ENCODE measurements around the gene FAM222B. TPM values are rescaled to one million over a fixed set of nuclear protein-coding genes. Genes with fewer than 3 reads are reported as not detected.
"Not testable (repeated sequence)": the region's sequence is repeated elsewhere in the genome, so short reads cannot be mapped to it uniquely, and the experiment has no call there.

FAM222B gene
- total and polyA plus RNA-seq, 2 of the 4 experiments (the other 2 are of a cell fraction), result 2.5 to 10.8 TPM

GRCh38 chr17:28839221-28839620 is 3.4 kb downstream of the FAM222B start:
- DNase-seq (no peak), ATAC-seq (ENCODE audit: low read depth) (no peak)
- in situ Hi-C loops (cut with MboI; ENCODE audit: low sequenced_read_pairs) (no loop called here), intact Hi-C loops (cut with micrococcal nuclease) (no loop called here), dilution Hi-C loops (cut with HindIII; ENCODE audit: low sequenced_read_pairs, unreplicated experiment) (no loop called here)
- Histone ChIP-seq H2AK9ac (replicated peaks; ENCODE audit: low read depth, low read length, poor library complexity) (no peak overlapping the region), H3K23ac (ENCODE audit: low read depth, low read length) (no peak overlapping the region), H3K9me1 (ENCODE audit: insufficient read depth, low read length) (peaks cover 8% of the 10 kb centered on the region), H2BK20ac (ENCODE audit: low read depth, low read length) (no peak overlapping the region), H3K4ac (ENCODE audit: low read depth, low read length) (no peak overlapping the region), H3K79me1 (ENCODE audit: low read depth in 1 of 2, low read length in 2 of 2) (peaks cover 11 to 60% of the 10 kb centered on the region in 2 experiments), H3K36me3 (ENCODE audit: control insufficient read depth, insufficient read depth, low read length) (no peaks in the 10 kb centered on the region), H3K56ac (ENCODE audit: extremely low read depth, insufficient read depth, low read length) (no peak overlapping the region), H3K9me3 (ENCODE audit: control insufficient read depth, insufficient read depth, low read length) (no peaks in the 10 kb centered on the region), H4K5ac (ENCODE audit: low read depth, low read length) (no peak overlapping the region), H2AFZ (replicated peaks; ENCODE audit: low read length, poor library complexity) (no peak overlapping the region), H2BK15ac (ENCODE audit: low read depth, low read length) (no peak overlapping the region), H3K4me2 (ENCODE audit: low read depth, low read length) (no peak overlapping the region), H3K4me1 (ENCODE audit: control insufficient read depth, insufficient read depth, low read length) (no peaks in the 10 kb centered on the region), H3K9ac (ENCODE audit: low read depth, low read length) (no peak overlapping the region), H3K4me3 (ENCODE audit: insufficient read depth, low read depth, low read length) (no peak overlapping the region), H4K20me1 (ENCODE audit: insufficient read depth, low read length) (peaks cover 13% of the 10 kb centered on the region), H4K8ac (ENCODE audit: low read depth in 2 of 2, low read length in 2 of 2) (no peak overlapping the region), H3K18ac (ENCODE audit: low read depth, low read length) (no peak overlapping the region), H3K27me3 (ENCODE audit: control insufficient read depth, insufficient read depth, low read length) (no peaks in the 10 kb centered on the region), H3K14ac (replicated peaks; ENCODE audit: low read depth, low read length) (no peak overlapping the region), H2BK120ac (ENCODE audit: low read depth, low read length) (no peak overlapping the region), H4K91ac (ENCODE audit: insufficient read depth, low read depth, low read length) (no peak overlapping the region), H3K27ac (ENCODE audit: insufficient read depth, low read length) (no peak overlapping the region), H2AK5ac (ENCODE audit: low read depth, low read length) (no peak overlapping the region), H2BK5ac (ENCODE audit: low read depth, low read length, poor library complexity, severe bottlenecking) (no peak overlapping the region)
- POLR2A ChIA-PET (ENCODE audit: unreplicated experiment), result no interaction called here
- BruUV-seq (replicated peaks), result no TSS peak
- no CpG with 5 or more reads among the region's 2 CpGs for WGBS, 2 experiments (ENCODE audit: extremely low coverage in 2 of 2, insufficient read length in 1 of 2)
- CTCF ChIA-PET, result interaction anchor here (0.9 kb wide), 1 partner anchor 10 kb away, joined by 3 read pairs; no protein-coding TSS in a partner anchor
- TF ChIP-seq ELK1 (IDR thresholded peaks at IDR 0.05; ENCODE audit: borderline replicate concordance, low read depth, low read length) (no peak), RAD21 (IDR thresholded peaks at IDR 0.05; ENCODE audit: low read length) (no peak), MAZ (IDR thresholded peaks at IDR 0.05; ENCODE audit: borderline replicate concordance, low read depth, low read length) (no peak), CHD1 (IDR thresholded peaks at IDR 0.05; ENCODE audit: low read depth, low read length) (no peak), NFE2L2 (IDR thresholded peaks at IDR 0.05; ENCODE audit: low read depth, low read length) (no peak), BHLHE40 (IDR thresholded peaks at IDR 0.05; ENCODE audit: low read depth, low read length) (no peak), FOS (IDR thresholded peaks at IDR 0.05; ENCODE audit: low read depth, low read length) (no peak), CEBPB (IDR thresholded peaks at IDR 0.05; ENCODE audit: low read depth, low read length) (no peak), POLR2A (IDR thresholded peaks at IDR 0.05; ENCODE audit: low read depth, low read length) (no peak), RCOR1 (IDR thresholded peaks at IDR 0.05; ENCODE audit: insufficient replicate concordance, low read length) (no peak)

- in situ Hi-C loops (cut with MboI; ENCODE audit: low sequenced_read_pairs); H2AK9ac ChIP-seq (replicated peaks; ENCODE audit: low read depth, low read length, poor library complexity); BruUV-seq (replicated peaks): not testable (repeated sequence)
Observed at GRCh38 chr17:28836541-28836940, 6.0 kb downstream of the FAM222B start.

More at GRCh38 chr17:28836541-28836940, 6.0 kb downstream of the FAM222B start:
- Histone ChIP-seq H4K20me1 (ENCODE audit: insufficient read depth, low read length) (peaks cover 11% of the 10 kb centered on the region), H3K79me1 (ENCODE audit: low read depth in 1 of 2, low read length in 2 of 2) (peaks cover 19 to 67% of the 10 kb centered on the region in 2 experiments)
- intact Hi-C loops (cut with micrococcal nuclease); H3K9me3 ChIP-seq (ENCODE audit: control insufficient read depth, insufficient read depth, low read length); POLR2A ChIA-PET (ENCODE audit: unreplicated experiment); H2BK20ac ChIP-seq (ENCODE audit: low read depth, low read length); H3K4me3 ChIP-seq (ENCODE audit: insufficient read depth, low read depth, low read length); H2BK15ac ChIP-seq (ENCODE audit: low read depth, low read length); dilution Hi-C loops (cut with HindIII; ENCODE audit: low sequenced_read_pairs, unreplicated experiment); H3K36me3 ChIP-seq (ENCODE audit: control insufficient read depth, insufficient read depth, low read length); H3K9ac ChIP-seq (ENCODE audit: low read depth, low read length); H3K18ac ChIP-seq (ENCODE audit: low read depth, low read length); DNase-seq; H4K91ac ChIP-seq (ENCODE audit: insufficient read depth, low read depth, low read length); H3K4me2 ChIP-seq (ENCODE audit: low read depth, low read length); H2BK5ac ChIP-seq (ENCODE audit: low read depth, low read length, poor library complexity, severe bottlenecking); H3K27ac ChIP-seq (ENCODE audit: insufficient read depth, low read length); CTCF ChIA-PET; H2AK5ac ChIP-seq (ENCODE audit: low read depth, low read length); H3K56ac ChIP-seq (ENCODE audit: extremely low read depth, insufficient read depth, low read length); H4K8ac ChIP-seq (ENCODE audit: low read depth in 2 of 2, low read length in 2 of 2); H3K9me1 ChIP-seq (ENCODE audit: insufficient read depth, low read length); H2BK120ac ChIP-seq (ENCODE audit: low read depth, low read length); H3K14ac ChIP-seq (replicated peaks; ENCODE audit: low read depth, low read length); H4K5ac ChIP-seq (ENCODE audit: low read depth, low read length); H3K4ac ChIP-seq (ENCODE audit: low read depth, low read length); H3K27me3 ChIP-seq (ENCODE audit: control insufficient read depth, insufficient read depth, low read length); ATAC-seq (ENCODE audit: low read depth); H3K4me1 ChIP-seq (ENCODE audit: control insufficient read depth, insufficient read depth, low read length); H2AFZ ChIP-seq (replicated peaks; ENCODE audit: low read length, poor library complexity); H3K23ac ChIP-seq (ENCODE audit: low read depth, low read length): not testable (repeated sequence)
- WGBS, 2 experiments (ENCODE audit: extremely low coverage in 2 of 2, insufficient read length in 1 of 2), result 80% methylated on average over 1 of the region's 10 CpGs; no CpG with 5 or more reads in 1 of the 2 experiments

Data from IMR-90 (cell line).